Measurements from ENCODE around the gene MRTFB.

GRCh38 chr16:14155572-14156190 is 84.6 kb downstream of the MRTFB start:
- TF ChIP-seq CTCF (IDR thresholded peaks at IDR 0.05) (no peak), POLR2A (IDR thresholded peaks at IDR 0.05) (no peak)
